Occipital lobe (tissue), 2 donors: Measurements from ENCODE around the gene CXorf58. TPM values are rescaled to one million over a fixed set of nuclear protein-coding genes. Genes with fewer than 3 reads are reported as not detected.
A peak's percentile ranks its signal among the peaks of the same experiment; 100 is the strongest.
"Not testable (repeated sequence)": the region's sequence is repeated elsewhere in the genome, so short reads cannot be mapped to it uniquely, and the experiment has no call there.

ENCODE experiments used
- DNase-seq: peaks from one replicate; lab custom pipeline; 2025; lab: John Stamatoyannopoulos, UW
- total RNA-seq: library from RNA; depleted of rRNA; stranded (reverse); fragments of >200 nt; gene quantifications from one replicate; pipeline ENCODE4 v1.2.3, GENCODE V29; 2014

CXorf58 gene, protein sequence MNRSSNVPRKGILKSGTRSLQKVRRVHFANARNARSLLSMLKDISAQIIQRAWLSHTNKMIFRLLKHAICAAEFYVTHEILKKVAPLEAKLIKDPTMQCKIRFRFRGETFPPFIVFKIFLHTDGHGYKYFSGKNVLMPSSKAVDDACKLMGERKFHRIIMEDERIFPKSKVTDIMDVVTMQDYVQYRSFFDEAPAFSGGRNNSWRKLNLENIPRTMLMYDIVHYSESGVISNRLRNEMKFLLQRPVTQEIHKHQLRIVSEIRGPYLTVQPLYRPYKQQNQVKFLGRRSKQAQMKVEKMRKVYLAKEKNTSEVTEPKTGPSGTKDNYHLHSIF
- total RNA-seq, result not detected

DNA sequence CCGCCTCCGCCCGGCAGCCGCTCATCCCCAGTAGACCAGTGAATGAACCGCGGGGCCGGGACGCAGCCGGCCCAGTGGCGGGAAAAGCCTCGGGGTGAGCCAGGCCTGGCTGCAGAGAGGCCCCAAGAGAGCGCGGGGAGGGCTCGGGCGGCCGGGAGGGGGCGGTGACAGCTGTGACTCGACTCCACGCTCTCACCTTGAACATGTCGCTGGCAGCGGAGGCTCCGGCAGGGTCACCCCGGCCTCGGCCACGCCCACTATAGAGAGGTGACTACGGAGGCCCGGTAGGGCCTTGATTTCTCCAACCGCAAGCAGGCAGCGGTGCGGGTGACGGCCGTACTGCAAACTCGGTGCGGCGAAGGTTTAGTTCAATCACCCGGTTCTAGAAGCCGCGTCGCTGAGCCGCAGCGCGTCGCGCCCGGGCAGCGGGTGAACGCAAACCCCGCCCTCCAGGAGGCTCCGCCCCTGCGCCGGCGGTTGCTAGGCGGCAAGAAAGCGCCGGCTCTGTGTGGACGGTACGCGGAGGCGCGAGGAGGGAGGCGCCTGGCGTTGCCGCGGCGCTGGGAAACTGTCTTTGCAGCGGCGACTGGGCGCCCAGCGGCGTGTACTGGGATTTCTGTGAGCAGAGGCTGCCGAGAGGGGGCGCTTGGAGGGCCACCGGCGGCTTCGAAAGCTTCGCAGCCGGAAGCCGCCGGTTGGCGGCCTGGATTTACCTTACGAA lies at the start of gene CXorf58, which contains the start of gene APOO:
Gene CXorf58, plus strand, starts transcription at position 509 of the 721 bp plus-strand sequence. CDS start 2,297 bp downstream, outside the sequence.
Gene APOO, minus strand, starts transcription at position 441 of the 721 bp plus-strand sequence. Its CDS starts 236 bp downstream, at position 205.
- DNase-seq, result peak; percentile 84

DNA sequence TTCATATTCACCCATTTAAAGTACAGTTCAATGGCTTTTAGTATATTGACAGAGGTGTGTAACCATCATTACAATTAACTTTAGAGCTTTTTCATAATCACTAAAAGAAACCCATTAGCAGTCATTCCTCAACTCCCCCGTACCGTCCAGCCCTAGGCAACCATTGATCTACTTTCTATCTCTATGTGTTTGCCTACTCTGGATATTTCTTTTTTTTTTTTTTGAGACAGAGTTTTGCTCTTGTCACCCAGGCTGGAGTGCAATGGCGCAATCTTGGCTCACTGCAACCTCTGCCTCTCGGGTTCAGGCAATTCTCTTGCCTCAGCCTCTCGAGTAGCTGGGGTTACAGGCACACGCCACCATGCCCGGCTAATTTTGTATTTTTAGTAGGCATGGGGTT lies 48.6 kb upstream of the CXorf58 start:
- not testable (repeated sequence) for DNase-seq

DNA sequence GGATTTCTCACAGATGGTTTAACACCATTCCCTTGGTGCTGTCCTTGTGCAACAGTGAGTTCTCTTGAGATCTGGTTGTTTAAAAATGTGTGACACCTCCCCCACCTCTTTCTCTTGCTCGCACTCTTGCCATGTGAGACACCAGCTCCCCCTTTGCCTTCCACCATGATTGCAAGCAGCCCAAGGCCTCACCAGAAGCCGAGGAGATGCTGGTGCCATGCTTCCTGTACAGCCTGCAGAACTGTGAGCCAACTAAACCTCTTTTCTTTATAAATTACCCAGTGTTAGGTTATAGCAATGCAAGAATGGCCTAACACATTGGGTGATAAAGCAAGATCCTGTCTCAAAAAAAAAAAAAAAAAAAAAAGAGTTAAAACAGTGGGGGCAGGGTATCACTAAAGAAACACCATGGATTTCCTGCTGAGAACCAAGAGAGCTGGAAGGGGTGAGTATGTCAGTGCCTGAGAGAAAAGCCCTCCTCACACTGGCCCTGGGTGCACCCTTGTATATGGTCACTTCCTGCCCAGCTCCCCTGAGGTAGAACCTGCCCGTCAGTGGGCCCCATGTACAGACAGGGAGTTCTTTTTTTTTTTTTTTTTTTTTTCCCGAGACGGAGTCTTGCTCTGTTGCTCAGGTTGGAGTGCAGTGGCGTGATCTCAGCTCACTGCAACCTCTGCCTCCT lies 46.5 kb upstream of the CXorf58 start:
- DNase-seq, result no peak

DNA sequence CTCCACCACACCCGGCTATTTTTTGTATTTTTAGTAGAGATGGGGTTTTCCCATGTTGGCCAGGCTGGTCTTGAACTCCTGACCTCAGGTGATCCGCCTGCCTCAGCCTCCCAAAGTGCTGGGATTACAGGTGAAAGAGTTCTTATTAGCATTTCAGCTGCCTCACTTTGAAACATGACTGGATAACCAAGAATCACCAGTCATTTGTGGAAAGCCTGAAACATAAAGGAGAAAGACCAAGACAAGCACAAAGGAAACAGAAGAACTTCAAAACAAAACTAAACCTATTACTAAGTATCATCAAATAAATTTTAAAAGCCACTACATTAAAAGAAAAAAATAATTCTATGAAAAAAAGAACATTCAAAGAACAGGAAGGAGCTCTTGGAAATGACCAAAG lies 45.9 kb upstream of the CXorf58 start:
- DNase-seq, result not testable (repeated sequence)

DNA sequence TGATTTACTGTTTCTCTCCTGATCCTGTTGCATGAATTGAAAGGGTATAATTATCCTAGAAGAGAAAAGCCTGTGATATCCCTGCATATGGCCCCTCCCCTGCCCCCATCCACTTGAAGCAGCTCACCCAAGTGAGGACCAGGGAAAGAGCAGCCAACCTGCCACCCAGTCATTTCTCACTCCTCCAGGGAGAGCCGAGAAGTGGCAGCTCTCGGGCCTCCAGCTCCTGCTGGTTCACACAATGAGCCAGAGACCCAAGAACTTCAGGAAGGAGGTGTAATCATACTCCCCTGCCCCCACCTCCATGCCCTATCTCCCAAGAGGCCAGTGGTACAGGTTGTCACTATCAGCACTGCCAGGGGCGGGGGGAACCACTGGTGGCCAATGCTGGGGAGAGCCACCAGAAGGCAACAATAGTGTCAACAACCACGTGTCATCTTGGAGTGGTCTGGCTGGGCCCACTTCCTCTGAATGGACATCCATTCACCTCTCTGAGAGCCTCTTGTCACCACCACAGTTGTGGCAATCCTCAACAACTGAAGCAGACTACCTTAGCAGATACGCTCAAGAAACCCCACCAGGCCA lies 43.0 kb upstream of the CXorf58 start:
- no peak for DNase-seq

DNA sequence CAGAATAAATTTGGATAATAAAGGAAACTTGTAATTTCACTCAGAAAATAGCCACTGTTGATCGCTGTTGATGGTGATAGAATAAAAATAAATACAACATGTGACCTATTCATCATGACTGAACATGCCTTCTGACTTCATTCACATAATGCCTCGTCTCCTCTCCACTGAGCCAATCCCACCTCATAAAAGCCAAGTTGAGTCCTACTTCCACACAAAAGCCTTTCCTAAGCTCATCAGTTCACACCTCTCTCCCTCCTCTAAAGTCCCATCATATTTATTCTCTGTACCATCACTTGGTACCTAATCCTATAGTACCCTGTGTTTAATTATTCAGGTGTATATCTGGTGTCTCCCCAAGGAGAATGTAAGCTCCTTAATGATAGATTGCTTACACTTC lies 37.8 kb upstream of the CXorf58 start:
- DNase-seq, result no peak

DNA sequence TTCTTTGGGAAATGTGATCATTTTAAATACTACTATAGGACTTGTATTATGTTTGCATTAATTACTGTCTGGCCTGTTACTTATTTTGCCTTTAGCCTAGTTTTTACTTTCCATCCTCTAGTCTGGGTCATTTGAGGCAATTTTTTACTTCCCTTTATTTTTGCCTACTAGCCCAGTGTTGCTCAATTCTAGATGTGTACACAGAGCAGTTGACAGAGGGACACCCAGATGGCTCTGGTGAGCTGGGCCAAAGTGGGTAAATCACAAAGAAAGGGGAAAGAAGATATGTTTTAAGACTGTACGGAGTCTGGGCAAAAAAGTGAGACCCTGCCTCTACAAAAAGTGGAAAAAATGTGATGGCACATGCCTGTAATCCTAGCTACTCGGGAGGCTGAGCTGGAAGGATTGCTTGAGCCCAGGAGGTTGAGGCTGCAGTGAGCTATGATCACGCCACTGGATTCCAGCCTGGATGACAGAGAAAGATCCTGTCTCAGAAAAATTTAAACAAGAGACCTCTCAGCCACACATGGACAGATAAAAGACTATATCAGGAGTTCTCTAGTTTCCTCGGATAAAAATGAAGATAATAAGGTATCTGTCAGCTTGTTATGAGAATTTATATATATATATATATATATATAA lies 35.8 kb upstream of the CXorf58 start:
- no peak for DNase-seq

DNA sequence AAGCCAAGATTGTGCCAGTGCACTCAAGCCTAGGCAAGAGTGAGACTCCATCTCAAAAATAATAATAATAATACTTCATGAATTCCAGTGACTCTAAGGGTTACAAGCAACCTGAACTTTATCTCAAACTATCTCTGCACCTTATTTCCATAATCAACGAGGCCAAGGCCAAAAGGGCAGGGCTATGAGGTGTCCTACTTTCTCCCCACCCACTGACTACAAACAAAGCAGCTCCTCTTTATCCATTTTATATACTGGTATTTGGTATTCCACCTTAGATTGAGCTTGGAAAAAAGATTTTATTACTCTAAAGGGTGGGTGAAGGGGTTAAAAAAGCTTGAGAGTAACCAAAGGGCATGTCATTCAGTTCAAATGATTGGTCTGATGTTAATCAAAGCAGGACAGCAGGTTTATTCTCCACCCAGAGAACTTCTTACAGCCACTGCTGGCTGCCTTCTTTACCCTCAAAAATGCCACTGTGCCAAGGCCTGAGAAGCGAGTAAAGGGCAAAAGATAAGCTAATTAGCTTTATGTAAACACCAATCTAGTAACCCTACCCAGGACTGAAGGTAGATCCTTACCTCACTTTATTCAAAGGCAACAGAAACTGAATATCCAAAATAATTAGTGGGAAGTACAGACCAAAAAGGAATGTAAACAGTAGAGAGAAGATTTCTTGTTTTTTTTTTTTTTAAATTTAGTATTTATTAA lies 28.3 kb upstream of the CXorf58 start:
- DNase-seq, result no peak

DNA sequence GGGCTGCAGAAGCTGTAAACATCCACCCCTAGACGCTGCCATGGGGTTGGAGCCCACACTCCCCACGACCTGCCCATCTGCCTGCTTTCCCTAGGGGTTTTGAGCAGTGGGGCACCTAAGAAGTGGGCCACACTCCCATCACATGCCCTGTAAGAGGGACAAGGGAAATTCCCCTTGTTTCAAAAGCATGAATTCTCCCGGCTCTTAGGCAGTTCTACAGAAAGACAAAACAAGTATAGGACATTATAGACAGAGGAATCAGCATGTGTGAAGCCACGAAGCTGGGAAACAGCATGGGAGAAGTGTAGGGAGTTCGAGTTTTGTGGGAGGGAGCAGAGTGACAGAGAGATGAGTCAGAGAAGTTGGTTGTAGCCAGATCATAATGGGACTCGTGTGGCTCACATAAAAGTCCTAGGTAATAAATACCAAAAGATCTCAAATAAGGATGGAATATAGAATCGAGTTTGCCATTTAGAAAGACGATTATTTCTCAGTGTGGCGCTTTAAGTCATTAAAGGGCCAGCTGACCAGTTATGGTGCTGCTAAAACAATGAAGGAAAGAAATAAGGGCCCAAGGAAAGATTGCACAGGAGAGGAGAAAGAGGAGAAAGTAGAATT lies 24.0 kb upstream of the CXorf58 start:
- no peak for DNase-seq

DNA sequence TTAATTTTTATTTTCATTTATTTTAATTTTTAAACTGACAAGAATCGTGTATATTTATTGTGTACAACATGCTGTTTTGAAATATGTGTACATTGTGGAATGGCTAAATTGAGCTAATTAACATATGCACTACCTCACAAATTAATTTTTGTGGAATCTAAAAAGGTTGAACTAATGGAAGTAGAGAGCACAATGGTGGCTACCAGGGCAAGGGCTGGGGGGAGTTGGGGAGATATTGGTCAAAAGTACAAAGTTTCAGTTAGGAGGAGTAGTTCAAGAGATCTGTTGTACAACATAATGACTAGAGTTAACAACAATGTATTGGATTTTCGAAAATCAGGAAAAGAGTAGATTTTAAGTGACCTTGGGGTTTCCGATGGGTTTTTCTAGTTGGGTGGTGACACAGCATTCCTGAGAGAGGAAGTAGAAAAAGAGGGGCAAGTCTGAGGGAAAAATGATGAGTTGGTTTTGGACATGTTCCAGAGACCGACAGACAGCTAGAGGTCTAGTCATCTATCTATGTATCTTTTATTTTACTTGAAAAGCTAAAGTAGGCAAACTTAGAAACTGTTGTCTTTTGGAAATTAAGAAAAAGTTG lies 23.3 kb upstream of the CXorf58 start:
- DNase-seq, result no peak

DNA sequence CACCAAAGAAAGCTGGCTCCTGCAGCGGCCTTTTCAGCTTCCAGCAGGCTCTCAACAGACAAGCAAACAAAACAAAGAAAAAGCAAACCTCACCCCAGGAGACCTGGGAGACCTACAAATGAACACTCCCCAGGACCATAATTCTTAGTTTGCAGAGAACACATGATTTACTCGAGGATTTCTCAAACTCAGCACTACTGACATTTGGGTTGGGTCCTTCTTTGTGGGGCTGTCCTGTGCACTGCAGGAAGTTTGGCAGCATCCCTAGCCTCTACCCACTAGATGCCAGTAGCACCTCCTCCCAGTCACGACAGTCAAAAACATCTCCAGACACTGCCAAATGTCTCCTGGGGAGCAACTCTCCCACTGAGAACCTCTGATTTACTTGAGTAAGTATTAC lies 22.0 kb upstream of the CXorf58 start:
- DNase-seq, result no peak

DNA sequence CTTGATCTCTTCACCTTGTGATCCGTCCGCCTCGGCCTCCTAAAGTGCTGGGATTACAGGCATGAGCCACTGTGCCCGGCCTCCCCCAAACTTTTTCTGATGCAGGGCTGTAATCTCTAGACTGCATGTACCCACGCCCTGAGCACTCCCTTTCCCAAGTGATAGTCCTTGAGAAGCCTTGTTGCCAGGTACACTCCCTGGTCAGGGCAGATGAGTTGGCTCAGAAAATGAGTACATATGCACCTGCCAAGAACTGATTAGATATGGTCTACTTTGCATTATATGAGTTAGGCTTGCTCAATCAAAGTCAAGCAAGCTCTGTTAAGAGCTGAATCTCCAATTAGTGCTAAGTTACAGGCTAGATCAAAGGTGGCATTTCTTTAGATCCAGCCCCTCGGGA lies 20.4 kb upstream of the CXorf58 start:
- no peak for DNase-seq

DNA sequence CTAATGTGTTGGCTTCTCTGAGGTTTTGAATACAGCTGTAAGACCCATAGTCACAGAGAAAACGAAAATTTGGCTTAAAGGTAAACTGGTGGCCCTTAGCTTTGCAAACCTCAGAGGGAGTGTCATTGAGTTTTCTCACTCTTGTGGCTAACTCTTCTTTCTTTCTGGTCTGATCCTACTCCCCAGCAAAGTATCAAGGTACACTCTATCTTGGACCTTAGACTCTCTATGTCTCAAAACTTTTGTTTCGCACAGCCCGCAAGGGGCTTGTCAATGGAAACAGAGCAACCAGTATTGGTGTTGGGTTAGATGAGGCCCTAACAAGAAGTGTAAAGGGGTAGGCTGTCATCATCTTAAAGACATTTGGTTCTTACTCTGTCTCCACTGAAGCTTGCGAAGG lies 19.9 kb upstream of the CXorf58 start:
- no peak for DNase-seq

DNA sequence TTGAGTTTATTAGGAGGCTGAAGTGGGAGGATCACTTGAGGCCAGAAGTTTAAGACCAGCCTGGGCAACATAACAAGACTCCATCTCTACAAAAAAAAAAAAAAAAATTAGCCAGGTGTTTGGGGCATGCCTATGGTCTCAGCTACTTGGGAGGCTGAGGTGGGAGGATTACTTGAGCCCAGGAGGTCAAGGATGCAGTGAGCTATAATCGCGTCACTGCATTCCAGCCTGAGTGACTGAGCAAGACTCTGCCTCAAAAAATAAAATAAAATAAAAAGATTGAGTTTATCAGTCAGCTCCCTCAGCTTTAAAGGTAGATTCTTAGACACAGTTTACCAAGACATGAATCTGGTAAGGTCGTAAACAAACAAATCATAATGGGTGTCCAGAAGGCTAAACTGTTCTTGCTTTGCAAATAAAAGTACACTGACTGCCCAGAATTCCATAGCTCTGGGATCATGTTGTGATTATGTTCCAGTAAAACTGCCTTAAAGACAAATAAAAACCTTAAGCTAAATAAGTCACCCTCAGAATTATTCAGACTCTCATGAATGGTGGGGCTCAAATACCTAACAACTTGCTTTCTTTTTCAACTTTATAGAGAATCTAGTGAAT lies 18.8 kb upstream of the CXorf58 start:
- DNase-seq, result no peak

DNA sequence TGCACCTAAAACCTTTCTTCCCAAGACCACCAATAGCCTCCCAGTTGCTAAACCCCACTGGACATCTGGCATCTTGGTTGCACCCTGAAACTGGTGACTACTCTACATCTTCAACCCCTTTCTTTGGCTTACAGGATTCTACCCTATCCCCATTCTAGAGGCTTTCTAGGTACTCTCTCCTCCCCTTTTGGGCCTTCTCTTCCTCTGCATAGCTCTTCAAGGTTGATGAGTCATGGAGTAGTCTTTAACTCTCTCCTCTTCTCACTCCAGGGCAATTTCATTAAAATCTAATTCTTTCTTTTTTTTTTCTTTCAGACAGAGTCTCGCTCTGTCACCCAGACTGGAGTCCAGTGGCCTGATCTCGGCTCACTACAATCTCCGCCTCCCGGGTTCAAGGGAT lies 16.9 kb upstream of the CXorf58 start:
- DNase-seq, result no peak

DNA sequence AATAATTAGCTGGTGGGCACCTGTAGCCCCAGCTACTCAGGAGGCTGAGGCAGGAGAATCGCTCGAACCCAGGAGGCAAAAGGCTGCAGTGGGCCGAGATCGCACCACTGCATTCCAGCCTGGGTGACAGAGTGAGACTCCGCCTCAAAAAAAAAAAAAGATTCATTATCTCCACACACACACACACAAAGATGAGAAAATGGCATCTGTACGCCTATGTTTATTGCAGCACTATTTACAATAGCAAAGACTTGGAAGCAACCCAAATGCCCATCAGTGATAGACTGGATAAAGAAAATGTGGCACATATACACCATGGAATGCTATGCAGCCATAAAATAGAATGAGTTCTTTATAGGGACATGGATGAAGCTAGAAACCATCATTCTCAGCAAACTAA lies 12.8 kb upstream of the CXorf58 start:
- DNase-seq, result not testable (repeated sequence)

DNA sequence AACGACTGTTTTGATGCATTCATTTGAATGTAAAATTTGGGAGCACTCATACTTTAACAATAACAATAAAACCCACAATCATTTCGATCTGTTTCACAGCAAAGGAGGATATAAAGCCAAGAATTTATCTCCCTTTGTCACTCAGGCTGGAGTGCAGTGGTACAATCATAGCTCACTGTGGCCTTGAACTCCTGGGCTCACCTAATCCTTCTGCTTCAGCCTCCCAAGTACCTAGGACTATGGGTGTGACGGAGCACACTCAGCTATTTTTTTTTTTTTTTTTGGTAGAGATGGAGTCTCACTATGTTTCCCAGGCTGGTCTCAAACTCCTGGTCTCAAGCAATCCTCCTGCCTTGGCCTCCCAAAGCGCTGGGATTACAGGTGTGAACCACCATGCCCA lies 11.3 kb upstream of the CXorf58 start:
- DNase-seq, result not testable (repeated sequence)

DNA sequence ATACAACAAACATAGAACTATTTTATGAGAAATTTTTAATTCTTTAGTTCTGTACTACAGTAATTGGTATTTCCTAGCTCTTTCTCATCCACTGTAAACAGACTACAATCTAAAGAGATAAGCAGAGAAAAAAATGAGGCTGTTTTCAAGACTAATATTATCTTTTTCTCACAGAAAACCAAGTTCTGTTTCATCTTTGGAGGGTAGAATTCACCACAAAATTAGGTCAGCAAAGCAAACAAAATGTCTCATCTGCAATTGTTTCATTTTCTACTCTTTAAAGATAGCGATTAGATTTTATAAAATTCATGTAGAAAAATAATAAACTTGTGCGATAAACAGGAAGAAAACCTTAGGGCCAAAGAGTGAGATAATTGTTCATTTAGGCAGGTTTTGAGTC lies 10.8 kb upstream of the CXorf58 start:
- DNase-seq, result no peak

DNA sequence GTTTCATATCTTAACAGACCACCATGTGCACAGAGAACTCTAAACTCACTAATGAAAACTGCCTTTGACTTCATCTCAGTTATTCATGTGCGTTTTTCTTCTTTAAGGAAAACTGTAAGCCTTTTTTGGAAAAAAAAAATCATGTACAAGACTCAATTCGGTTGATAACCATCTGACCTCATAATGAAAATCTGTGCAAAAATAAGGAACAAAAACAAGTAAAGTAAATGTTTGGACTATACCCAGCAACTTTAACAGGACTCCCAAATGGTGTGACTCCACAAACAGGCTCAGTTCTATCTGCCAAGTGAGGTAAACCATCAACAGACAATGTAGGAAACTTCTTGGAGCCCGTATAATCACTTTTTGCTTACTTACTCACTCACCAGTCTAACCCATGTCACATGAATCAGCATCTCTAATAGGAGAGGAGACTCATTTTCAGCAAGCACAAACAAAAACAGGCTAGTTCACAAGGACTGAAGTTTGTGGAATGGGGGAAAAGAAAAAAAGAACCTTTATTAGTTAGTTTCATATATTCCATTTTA lies 9.3 kb upstream of the CXorf58 start:
- DNase-seq, result no peak
